Activated CD4-positive, alpha-beta memory T cell treated with anti-CD3 and anti-CD28 coated beads, Interleukin-2, amount 10 ng/mL, durations not matched to agents 7 days and 5 days (primary cell): ENCODE results near the gene PHPT1. TPM values are rescaled to one million over a fixed set of nuclear protein-coding genes. Genes with fewer than 3 reads are reported as not detected.
A peak's percentile ranks its signal among the peaks of the same experiment; 100 is the strongest.
"Not testable (repeated sequence)": the region's sequence is repeated elsewhere in the genome, so short reads cannot be mapped to it uniquely, and the experiment has no call there.

Experiments used
- CTCF ChIA-PET: fragments of 350-600 bp; sonication (Branson Sonifier 250); formaldehyde crosslinking; loops from one replicate; lab custom pipeline; 2021; ENCODE audit warnings: antibody characterized with exemption, inconsistent platforms; lab: Charles Lee
- POLR2A ChIA-PET: fragments of 350-600 bp; sonication (Branson Sonifier 250); formaldehyde crosslinking; loops from one replicate; lab custom pipeline; 2021; ENCODE audit warnings: antibody characterized with exemption; lab: Charles Lee
- DNase-seq: peaks from one replicate; pipeline ENCODE4 v3.0.0-alpha.2; 2020
- H3K27ac Mint-ChIP-seq: one replicate; pipeline ENCODE4 v1.8.0; 2021; ENCODE audit warnings: mild to moderate bottlenecking, mixed read lengths
- H3K27me3 Mint-ChIP-seq: one replicate; pipeline ENCODE4 v1.8.0; 2021; ENCODE audit warnings: mixed read lengths
- H3K36me3 Mint-ChIP-seq: one replicate; pipeline ENCODE4 v1.8.0; 2021; ENCODE audit warnings: low read depth, mixed read lengths
- H3K4me1 Mint-ChIP-seq: one replicate; pipeline ENCODE4 v1.8.0; 2021; ENCODE audit warnings: mixed read lengths
- H3K4me3 Mint-ChIP-seq: one replicate; pipeline ENCODE4 v1.8.0; 2021; ENCODE audit warnings: mild to moderate bottlenecking, mixed read lengths
- H3K9me3 Mint-ChIP-seq: one replicate; pipeline ENCODE4 v1.8.0; 2021; ENCODE audit warnings: mixed read lengths
- total RNA-seq, 2 experiments: library from RNA; stranded (reverse); gene quantifications; one replicate each; pipeline ENCODE4 v1.2.3, GENCODE V29; 2021

PHPT1 gene
- total RNA-seq, 2 experiments from 2014 or later: 82.3 to 85.4 TPM

DNA sequence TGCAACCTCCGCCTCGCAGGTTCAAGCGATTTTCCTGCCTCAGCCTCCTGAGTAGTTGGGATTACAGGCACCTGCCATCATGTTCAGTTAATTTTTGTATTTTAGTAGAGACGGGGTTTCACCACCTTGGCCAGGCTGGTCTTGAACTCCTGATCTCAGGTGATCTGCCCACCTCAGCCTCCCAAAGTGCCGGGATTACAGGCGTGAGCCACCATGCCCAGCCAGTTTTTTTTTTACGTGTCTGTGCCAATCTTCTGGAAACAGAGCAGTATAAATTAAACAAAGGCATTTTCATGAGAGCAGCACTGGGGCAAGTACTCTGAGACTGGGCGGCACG, 33.7 kb downstream of the PHPT1 start:
- peaks cover 13% of the 10 kb centered on the region for H3K36me3 Mint-ChIP-seq
- peaks cover 49% of the 10 kb centered on the region for H3K4me1 Mint-ChIP-seq
- ChIA-PET CTCF (interaction anchor here (1.2 to 1.4 kb wide), 2 partner anchors 19 to 146 kb away, joined by 4 to 5 read pairs; no protein-coding TSS in a partner anchor), POLR2A (interaction anchor here (1.2 to 3.5 kb wide), 5 partner anchors 18 to 76 kb away, joined by 4 to 36 read pairs (median 10); partner anchors contain the start of gene RABL6)
- peak overlapping the region; percentile 91 for H3K27ac Mint-ChIP-seq
- H3K4me3 Mint-ChIP-seq: peak overlapping the region; percentile 69
- not testable (repeated sequence) for H3K9me3 Mint-ChIP-seq, DNase-seq, H3K27me3 Mint-ChIP-seq

DNA sequence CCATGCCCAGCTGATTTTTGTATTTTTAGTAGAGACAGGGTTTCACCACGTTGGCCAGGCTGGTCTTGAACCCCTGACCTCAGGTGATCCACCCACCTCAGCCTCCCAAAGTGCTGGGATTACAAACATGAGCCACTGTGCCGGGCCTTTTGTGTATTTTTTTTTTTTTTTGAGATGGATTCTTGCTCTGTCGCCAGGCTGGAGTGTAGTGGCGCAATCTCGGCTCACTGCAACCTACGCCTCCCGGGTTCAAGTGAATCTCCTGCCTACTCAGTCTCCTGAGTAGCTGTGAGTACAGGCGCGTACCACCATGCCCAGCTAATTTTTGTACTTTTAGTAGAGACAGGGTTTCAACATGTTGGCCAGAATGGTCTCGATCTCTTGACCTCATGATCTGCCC, 34.5 kb downstream of the PHPT1 start:
- H3K9me3 Mint-ChIP-seq, H3K27me3 Mint-ChIP-seq, DNase-seq: not testable (repeated sequence)
- POLR2A ChIA-PET: interaction anchor here (0.6 to 3.5 kb wide), 4 partner anchors 18 to 155 kb away, joined by 3 to 19 read pairs (median 4); no protein-coding TSS in a partner anchor
- CTCF ChIA-PET: interaction anchor here (1.2 to 1.4 kb wide), 3 partner anchors 18 to 145 kb away, joined by 3 to 4 read pairs (median 4); partner anchors contain the start of gene AJM1
- Mint-ChIP-seq H3K27ac (peak overlapping the region; percentile 91), H3K4me1 (peaks cover 56% of the 10 kb centered on the region), H3K36me3 (peaks cover 13% of the 10 kb centered on the region), H3K4me3 (peak overlapping the region; percentile 69)

DNA sequence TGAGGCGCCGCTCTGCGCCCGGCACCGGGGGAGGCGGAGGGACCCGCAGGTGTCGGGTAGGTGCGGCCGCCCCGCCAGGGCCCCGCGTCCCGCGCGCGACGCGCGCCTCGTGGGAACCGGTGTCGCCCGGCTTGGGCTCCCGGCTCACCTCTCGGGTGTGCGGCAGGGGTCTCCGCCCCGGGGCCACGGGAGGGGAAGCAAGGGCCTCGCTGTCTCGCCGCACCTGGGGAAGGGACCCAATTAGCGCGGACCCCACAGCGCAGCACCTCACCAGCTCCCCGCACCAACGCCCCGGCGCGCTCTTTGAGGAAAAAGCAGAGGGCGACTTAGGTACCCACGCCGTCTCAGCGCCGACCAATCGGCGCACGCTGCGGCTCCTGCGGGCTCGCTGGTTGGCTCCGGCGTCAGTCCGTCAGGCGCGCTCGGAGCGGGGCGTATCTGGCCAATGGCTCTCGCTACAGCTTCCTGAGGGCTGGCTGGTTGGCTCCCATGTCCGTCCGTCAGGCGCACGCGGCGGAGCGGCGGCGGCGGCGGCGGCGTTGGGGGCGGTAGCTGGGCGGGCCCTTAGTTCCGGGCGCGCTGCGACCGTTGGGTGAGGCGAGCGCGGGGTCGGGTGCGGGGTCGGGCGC, 36.9 kb downstream of the PHPT1 start, which contains the start of gene TRAF2:
Gene TRAF2, plus strand, starts transcription at position 567 of the 629 bp plus-strand sequence. CDS start 12,225 bp downstream, outside the sequence.
- peaks cover 15% of the 10 kb centered on the region for H3K36me3 Mint-ChIP-seq
- peaks cover 52% of the 10 kb centered on the region for H3K4me1 Mint-ChIP-seq
- H3K4me3 Mint-ChIP-seq: peak within 1 kb of the TSS; percentile 91
- H3K27me3 Mint-ChIP-seq: no peaks in the 10 kb centered on the region
- peak within 1 kb of the TSS; percentile 81 for H3K27ac Mint-ChIP-seq
- no peaks in the 10 kb centered on the region for H3K9me3 Mint-ChIP-seq
- peak; percentile 98 for DNase-seq
- ChIA-PET POLR2A (interaction anchor here (0.5 to 3.5 kb wide), 13 partner anchors 12 to 159 kb away, joined by 3 to 40 read pairs (median 4); partner anchors contain the start of genes EDF1 and PAXX), CTCF (interaction anchor here (0.8 to 1.4 kb wide), 8 partner anchors 16 to 210 kb away, joined by 3 to 12 read pairs (median 4); partner anchors contain the start of genes ABCA2 and AJM1)

DNA sequence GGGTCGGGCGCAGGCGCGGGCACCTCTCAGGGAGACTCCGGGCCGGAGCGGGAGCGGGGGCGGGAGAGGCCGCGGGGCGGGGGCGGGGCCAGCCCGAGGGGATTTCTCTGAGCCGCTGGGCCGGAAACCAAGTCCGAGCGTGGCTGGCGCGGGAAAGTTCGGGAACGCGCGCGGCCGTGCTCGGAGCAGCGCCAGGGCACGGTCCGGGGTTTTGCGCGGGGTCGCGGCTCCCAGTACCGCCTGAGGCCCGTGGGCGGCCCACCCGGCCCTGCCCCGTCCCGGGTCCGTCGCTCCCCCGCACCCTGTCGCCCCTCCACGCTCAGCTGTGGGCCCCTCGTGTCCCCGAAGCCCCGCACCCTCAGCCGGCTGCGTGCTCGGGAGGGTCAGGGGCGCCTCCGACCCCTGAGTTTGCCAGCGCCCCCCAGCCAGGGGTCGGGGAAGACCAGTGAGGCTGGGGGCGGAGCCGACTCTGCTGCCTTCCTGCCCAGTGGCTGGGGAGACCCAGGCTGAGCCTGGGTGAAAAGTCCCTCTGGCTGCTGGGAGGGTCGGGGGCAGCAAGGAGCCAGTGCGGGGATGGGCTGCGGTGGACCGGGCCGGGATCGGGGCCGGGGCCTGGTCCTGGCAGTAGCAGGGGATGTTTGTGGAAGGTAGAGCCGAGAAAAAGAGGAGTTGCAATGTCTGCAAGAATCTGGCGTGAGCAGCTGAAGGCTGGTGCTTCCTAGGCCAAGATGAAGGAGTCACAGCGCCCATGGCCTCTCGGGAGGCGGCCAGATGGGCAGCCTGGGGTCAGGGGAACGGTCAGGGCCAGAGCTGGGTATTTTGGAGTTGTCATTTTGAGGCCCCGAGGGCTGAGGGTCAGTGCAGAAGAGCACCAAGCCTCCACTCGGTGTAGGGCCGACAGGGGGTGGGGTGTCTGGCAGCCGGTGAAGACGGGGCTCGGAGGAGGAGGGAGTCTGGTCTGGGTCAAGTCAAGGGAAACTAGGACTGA, 37.7 kb downstream of the PHPT1 start:
- ChIA-PET POLR2A (interaction anchor here (0.8 to 3.5 kb wide), 15 partner anchors 8 to 160 kb away, joined by 3 to 40 read pairs (median 4); partner anchors contain the start of genes AJM1, EDF1, FBXW5 and PAXX), CTCF (interaction anchor here (0.8 to 2.0 kb wide), 8 partner anchors 15 to 209 kb away, joined by 3 to 12 read pairs (median 6); partner anchors contain the start of genes ABCA2 and AJM1)
- Mint-ChIP-seq H3K9me3 (no peaks in the 10 kb centered on the region), H3K4me3 (peak overlapping the region; percentile 91), H3K4me1 (peaks cover 44% of the 10 kb centered on the region), H3K27ac (peak overlapping the region; percentile 81), H3K27me3 (no peaks in the 10 kb centered on the region), H3K36me3 (peaks cover 18% of the 10 kb centered on the region)
- DNase-seq: peak; percentile 46

DNA sequence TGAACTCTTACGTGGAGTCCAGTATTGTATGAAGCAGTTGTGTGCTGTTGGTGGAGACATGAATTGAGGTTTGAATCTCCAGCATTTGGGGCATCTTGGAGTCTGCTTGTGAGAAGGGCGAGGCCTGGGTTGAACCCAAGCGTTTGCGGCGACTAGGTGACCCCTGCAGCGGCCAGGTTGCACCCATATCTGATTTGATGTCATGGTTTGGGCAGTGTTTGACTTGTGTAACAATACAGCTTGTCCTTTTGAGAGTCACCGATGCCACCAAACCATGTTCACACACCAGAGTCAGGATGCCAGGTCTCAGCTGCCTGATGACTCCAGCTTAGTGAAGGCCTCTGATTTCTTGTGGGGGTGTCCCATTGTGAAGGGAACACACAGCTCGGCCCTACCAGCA, 39.2 kb downstream of the PHPT1 start:
- no peak overlapping the region for H3K27ac Mint-ChIP-seq

DNA sequence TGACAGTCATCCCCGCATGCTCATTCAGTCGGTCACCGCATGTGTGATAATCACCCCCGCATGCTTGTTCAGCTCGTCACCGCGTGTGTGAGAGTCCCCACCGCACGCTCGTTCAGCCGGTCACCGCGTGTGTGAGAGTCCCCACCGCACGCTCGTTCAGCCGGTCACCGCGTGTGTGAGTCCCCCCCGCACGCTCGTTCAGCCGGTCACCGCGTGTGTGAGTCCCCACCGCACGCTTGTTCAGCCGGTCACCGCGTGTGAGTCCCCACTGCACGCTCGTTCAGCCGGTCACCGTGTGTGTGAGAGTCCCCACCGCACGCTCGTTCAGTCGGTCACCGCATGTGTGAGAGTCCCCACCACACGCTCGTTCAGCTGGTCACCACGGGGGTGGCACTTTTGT, 40.6 kb downstream of the PHPT1 start:
- Mint-ChIP-seq H3K27ac (no peak overlapping the region), H3K4me1 (peaks cover 35% of the 10 kb centered on the region), H3K4me3 (no peak overlapping the region), H3K9me3 (no peaks in the 10 kb centered on the region), H3K36me3 (peaks cover 27% of the 10 kb centered on the region), H3K27me3 (no peaks in the 10 kb centered on the region)
- ChIA-PET CTCF (no interaction called here), POLR2A (no interaction called here)
- no peak for DNase-seq

More for the DNA sequence above, 39.2 kb downstream of the PHPT1 start:
- ChIA-PET POLR2A (interaction anchor here (1.1 to 3.5 kb wide), 4 partner anchors 13 to 88 kb away, joined by 3 to 40 read pairs (median 3); partner anchors contain the start of genes FBXW5 and PTGDS), CTCF (interaction anchor here (0.5 to 2.0 kb wide), 2 partner anchors 146 to 148 kb away, joined by 6 read pairs; no protein-coding TSS in a partner anchor)
- no peak overlapping the region for H3K4me3 Mint-ChIP-seq
- peaks cover 36% of the 10 kb centered on the region for H3K4me1 Mint-ChIP-seq
- peaks cover 16% of the 10 kb centered on the region for H3K36me3 Mint-ChIP-seq
- DNase-seq: no peak
- no peaks in the 10 kb centered on the region for H3K9me3 Mint-ChIP-seq
- H3K27me3 Mint-ChIP-seq: no peaks in the 10 kb centered on the region

DNA sequence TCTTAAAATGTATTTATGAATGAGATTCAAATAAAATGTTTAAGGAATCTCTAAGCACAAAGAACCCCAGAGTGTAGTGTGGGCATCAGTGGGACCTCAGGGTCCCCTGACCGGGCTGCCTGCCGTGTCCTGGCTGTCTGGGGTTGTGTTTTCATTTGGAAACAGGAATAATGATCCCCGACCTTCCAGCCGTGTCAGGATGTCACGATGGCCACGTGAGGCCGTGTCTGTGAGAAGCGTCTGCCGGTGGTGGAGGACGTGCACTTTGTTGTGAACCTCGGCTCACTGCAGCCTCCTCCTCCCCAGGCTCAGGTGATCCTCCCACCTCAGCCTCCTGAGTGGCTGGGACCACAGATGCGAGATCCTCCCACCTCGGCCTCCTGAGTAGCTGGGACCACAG, 41.5 kb downstream of the PHPT1 start:
- DNase-seq: no peak
- Mint-ChIP-seq H3K4me1 (peaks cover 29% of the 10 kb centered on the region), H3K9me3 (no peaks in the 10 kb centered on the region), H3K27ac (no peak overlapping the region), H3K4me3 (no peak overlapping the region), H3K36me3 (peaks cover 27% of the 10 kb centered on the region), H3K27me3 (no peaks in the 10 kb centered on the region)
- POLR2A ChIA-PET: no interaction called here
- CTCF ChIA-PET: no interaction called here

DNA sequence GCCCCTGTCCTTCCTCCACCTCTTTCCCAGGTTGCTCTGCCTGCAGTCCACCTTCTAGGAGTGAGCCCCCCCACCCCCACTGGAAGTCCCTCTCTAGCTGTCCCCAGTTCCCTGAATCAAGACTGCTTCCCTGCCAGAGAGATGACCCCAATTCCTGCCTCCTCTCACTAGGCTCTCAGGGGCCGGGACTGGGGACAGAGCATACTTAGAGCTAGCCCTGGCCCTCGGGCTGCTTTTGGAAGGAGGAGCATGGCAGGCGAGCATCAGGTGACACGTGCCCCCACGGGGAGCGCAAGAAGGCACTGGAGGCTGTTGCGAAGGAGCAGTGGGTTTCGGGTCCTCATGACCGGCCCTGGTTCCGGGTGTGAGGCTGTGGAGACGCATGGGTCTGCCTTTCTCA, 46.8 kb downstream of the PHPT1 start:
- H3K4me1 Mint-ChIP-seq: peaks cover 31% of the 10 kb centered on the region
- CTCF ChIA-PET: interaction anchor here (0.6 kb wide), 1 partner anchor 53 kb away, joined by 3 read pairs; the partner anchor contains the start of gene AJM1
- no peaks in the 10 kb centered on the region for H3K9me3 Mint-ChIP-seq
- no peak overlapping the region for H3K4me3 Mint-ChIP-seq
- POLR2A ChIA-PET: interaction anchor here (1.1 kb wide), 1 partner anchor 9 kb away, joined by 4 read pairs; no protein-coding TSS in a partner anchor
- DNase-seq: no peak
- H3K27ac Mint-ChIP-seq: no peak overlapping the region
- H3K27me3 Mint-ChIP-seq: no peaks in the 10 kb centered on the region
- peaks cover 36% of the 10 kb centered on the region for H3K36me3 Mint-ChIP-seq

DNA sequence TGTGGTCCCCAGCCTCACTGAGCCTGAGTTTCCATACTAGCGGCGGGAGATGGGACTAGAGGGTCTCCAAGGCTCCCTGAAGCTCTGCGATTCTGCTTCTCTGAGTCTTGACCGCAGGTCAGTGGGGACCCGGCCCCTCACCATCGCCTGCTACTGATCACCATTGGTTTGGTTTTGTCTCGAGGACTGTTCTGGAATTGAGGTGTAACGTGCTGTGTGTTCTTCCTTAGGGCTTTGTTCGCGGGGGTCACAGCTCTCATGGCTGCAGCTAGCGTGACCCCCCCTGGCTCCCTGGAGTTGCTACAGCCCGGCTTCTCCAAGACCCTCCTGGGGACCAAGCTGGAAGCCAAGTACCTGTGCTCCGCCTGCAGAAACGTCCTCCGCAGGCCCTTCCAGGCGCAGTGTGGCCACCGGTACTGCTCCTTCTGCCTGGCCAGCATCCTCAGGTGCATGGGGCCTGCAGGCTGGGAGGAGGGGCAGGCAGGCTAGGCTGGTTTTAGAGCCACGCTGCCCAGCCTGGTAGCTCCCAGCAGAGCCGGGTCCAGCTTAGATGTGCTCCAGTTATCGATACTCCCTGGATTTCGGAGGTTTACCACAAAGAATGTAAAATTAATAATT, 49.4 kb downstream of the PHPT1 start:
- H3K27ac Mint-ChIP-seq: no peak overlapping the region

DNA sequence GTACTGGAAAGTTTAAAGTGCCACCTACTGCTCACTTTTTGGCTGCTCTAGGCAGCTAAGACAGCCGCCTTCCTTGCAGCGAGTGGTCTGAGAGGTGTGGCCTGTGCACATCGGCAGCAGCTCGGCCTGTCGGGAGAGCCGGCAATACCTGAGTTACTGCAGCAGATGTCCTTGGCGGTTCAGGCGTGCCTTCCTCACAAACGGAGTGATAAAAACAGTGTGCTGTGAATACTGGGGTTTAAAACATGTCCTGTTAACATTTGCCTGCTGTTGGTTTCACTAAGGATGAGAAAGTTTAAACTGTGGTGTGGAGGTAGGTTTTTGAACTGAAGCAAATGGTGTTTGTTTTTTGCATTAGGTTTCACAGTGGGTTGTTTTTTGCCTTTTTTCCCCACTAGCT, 50.0 kb downstream of the PHPT1 start:
- peaks cover 52% of the 10 kb centered on the region for H3K4me1 Mint-ChIP-seq
- no peak for DNase-seq
- POLR2A ChIA-PET: interaction anchor here (1.3 to 2.4 kb wide), 3 partner anchors 13 to 187 kb away, joined by 3 to 11 read pairs (median 5); partner anchors contain the start of genes MAN1B1 and TRAF2
- no peaks in the 10 kb centered on the region for H3K9me3 Mint-ChIP-seq
- no peak overlapping the region for H3K4me3 Mint-ChIP-seq
- peaks cover 40% of the 10 kb centered on the region for H3K36me3 Mint-ChIP-seq
- H3K27ac Mint-ChIP-seq: peak overlapping the region; percentile 76
- H3K27me3 Mint-ChIP-seq: no peaks in the 10 kb centered on the region
- CTCF ChIA-PET: no interaction called here

More for the DNA sequence above, 49.4 kb downstream of the PHPT1 start:
- Mint-ChIP-seq H3K9me3 (no peaks in the 10 kb centered on the region), H3K27me3 (no peaks in the 10 kb centered on the region), H3K36me3 (peaks cover 44% of the 10 kb centered on the region), H3K4me1 (peaks cover 51% of the 10 kb centered on the region), H3K4me3 (no peak overlapping the region)
- POLR2A ChIA-PET: interaction anchor here (1.3 to 2.4 kb wide), 4 partner anchors 13 to 188 kb away, joined by 3 to 11 read pairs (median 4); partner anchors contain the start of genes MAN1B1 and TRAF2
- DNase-seq: no peak
- CTCF ChIA-PET: no interaction called here

DNA sequence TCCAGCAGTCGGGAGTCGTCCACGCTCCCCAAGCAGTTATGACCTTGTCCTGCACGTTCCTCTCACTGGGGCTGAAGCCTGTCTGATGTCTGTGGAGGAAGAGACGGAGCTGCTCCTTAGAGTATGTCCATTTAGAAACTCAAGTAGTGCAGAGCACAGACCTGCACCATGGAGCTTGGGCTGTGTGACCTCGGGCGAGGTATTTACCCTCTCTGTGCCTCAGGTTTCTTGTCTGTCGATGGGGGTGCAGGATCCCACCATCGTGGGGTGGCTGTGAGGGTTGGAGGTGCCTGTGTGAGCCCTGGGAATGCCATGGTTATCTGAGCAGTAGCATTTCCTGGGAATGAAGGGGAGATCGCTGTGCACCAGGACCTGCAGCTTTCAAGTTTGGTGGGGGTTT, 51.3 kb downstream of the PHPT1 start:
- peaks cover 50% of the 10 kb centered on the region for H3K4me1 Mint-ChIP-seq
- H3K9me3 Mint-ChIP-seq: no peaks in the 10 kb centered on the region

More for the DNA sequence above, 51.3 kb downstream of the PHPT1 start:
- Mint-ChIP-seq H3K4me3 (no peak overlapping the region), H3K27me3 (no peaks in the 10 kb centered on the region), H3K27ac (peak overlapping the region; percentile 92), H3K36me3 (peaks cover 40% of the 10 kb centered on the region)
- ChIA-PET POLR2A (interaction anchor here (0.6 to 3.0 kb wide), 3 partner anchors 13 to 173 kb away, joined by 3 to 40 read pairs (median 36); partner anchors contain the start of gene TRAF2), CTCF (no interaction called here)
- DNase-seq: no peak
